ENCODE measurements around the gene GCHFR.

GRCh38 chr15:40767838-40768500 lies 4.1 kb downstream of the GCHFR start:
- TF ChIP-seq, protein P1, sequence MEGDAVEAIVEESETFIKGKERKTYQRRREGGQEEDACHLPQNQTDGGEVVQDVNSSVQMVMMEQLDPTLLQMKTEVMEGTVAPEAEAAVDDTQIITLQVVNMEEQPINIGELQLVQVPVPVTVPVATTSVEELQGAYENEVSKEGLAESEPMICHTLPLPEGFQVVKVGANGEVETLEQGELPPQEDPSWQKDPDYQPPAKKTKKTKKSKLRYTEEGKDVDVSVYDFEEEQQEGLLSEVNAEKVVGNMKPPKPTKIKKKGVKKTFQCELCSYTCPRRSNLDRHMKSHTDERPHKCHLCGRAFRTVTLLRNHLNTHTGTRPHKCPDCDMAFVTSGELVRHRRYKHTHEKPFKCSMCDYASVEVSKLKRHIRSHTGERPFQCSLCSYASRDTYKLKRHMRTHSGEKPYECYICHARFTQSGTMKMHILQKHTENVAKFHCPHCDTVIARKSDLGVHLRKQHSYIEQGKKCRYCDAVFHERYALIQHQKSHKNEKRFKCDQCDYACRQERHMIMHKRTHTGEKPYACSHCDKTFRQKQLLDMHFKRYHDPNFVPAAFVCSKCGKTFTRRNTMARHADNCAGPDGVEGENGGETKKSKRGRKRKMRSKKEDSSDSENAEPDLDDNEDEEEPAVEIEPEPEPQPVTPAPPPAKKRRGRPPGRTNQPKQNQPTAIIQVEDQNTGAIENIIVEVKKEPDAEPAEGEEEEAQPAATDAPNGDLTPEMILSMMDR (IDR thresholded peaks at IDR 0.05): no peak
- no peak for TF ChIP-seq POLR2A (IDR thresholded peaks at IDR 0.05)
